Calu3 (cell line): Measurements from ENCODE around the gene RANBP17. TPM values are rescaled to one million over a fixed set of nuclear protein-coding genes. Genes with fewer than 3 reads are reported as not detected.

Experiments
- BruUV-seq: library from RNA; stranded (reverse); fragments of 400-500 nt; replicated peaks from 2 replicates; lab custom pipeline; 2021; lab: Mats Ljungman, UMichigan
- CTCF ChIA-PET: fragments of 300-600 bp; sonication (Branson Sonifier 250); formaldehyde crosslinking; loops from one replicate; lab custom pipeline; 2022; ENCODE audit warnings: antibody characterized with exemption; lab: Charles Lee
- DNase-seq: peaks from one replicate; pipeline ENCODE4 v3.0.0; 2022
- H3K27ac Mint-ChIP-seq: one replicate; pipeline ENCODE4 v1.8.0; 2022; ENCODE audit warnings: mixed read lengths; ENCODE audit not compliant: unreplicated experiment
- H3K27me3 Mint-ChIP-seq: one replicate; pipeline ENCODE4 v1.8.0; 2022; ENCODE audit warnings: mixed read lengths; ENCODE audit not compliant: unreplicated experiment
- H3K36me3 Mint-ChIP-seq: one replicate; pipeline ENCODE4 v1.8.0; 2022; ENCODE audit warnings: mild to moderate bottlenecking, moderate library complexity, mixed read lengths; ENCODE audit not compliant: insufficient read depth, unreplicated experiment
- H3K4me1 Mint-ChIP-seq: one replicate; pipeline ENCODE4 v1.8.0; 2022; ENCODE audit warnings: mild to moderate bottlenecking, low read depth, mixed read lengths; ENCODE audit not compliant: unreplicated experiment
- H3K4me3 Mint-ChIP-seq: one replicate; pipeline ENCODE4 v1.8.0; 2022; ENCODE audit warnings: mild to moderate bottlenecking, low read depth, moderate library complexity, mixed read lengths; ENCODE audit not compliant: unreplicated experiment
- H3K9me3 Mint-ChIP-seq: one replicate; pipeline ENCODE4 v1.8.0; 2022; ENCODE audit warnings: low read depth, mixed read lengths; ENCODE audit not compliant: unreplicated experiment
- intact Hi-C: fragments of 100-400 bp; cut with micrococcal nuclease; formaldehyde crosslinking; loops from one replicate; pipeline ENCODE4 v1.10.0; 2022; ENCODE audit not compliant: unreplicated experiment
- total RNA-seq: library from RNA; stranded (reverse); gene quantifications from 2 replicates; pipeline ENCODE4 v1.2.3, GENCODE V29; 2022
- TF ChIP-seq, protein P1 (sequence below): fragments of 200-600 bp; IDR thresholded peaks from one replicate; pipeline ENCODE4 v1.8.0; 2022; ENCODE audit warnings: antibody characterized with exemption; ENCODE audit not compliant: unreplicated experiment

The RANBP17 gene
- total RNA-seq, 1 experiment from 2014 or later, result 117 TPM

DNA sequence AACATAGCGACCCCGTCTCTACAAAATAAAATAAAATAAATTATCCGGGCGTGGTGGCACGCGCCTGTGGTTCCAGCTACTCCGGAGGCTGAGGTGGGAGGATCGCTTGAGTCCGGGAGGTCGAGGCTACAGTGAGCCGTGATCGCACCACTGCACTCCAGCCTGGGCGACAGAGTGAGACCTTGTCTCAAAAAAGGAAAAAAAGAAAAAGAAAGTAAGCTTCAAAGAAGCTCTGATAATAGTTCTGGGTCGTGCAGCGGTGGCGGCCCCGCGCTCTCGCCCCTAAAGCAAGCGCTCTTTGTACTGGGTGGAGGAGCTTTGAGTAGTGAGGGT lies 454.1 kb downstream of the RANBP17 start:
- Mint-ChIP-seq H3K27ac (no peak overlapping the region), H3K9me3 (no peaks in the 10 kb centered on the region), H3K4me1 (peaks cover 7% of the 10 kb centered on the region), H3K4me3 (peak overlapping the region; percentile 39), H3K27me3 (peaks cover 16% of the 10 kb centered on the region), H3K36me3 (peaks cover 10% of the 10 kb centered on the region)
- TF ChIP-seq, protein P1, sequence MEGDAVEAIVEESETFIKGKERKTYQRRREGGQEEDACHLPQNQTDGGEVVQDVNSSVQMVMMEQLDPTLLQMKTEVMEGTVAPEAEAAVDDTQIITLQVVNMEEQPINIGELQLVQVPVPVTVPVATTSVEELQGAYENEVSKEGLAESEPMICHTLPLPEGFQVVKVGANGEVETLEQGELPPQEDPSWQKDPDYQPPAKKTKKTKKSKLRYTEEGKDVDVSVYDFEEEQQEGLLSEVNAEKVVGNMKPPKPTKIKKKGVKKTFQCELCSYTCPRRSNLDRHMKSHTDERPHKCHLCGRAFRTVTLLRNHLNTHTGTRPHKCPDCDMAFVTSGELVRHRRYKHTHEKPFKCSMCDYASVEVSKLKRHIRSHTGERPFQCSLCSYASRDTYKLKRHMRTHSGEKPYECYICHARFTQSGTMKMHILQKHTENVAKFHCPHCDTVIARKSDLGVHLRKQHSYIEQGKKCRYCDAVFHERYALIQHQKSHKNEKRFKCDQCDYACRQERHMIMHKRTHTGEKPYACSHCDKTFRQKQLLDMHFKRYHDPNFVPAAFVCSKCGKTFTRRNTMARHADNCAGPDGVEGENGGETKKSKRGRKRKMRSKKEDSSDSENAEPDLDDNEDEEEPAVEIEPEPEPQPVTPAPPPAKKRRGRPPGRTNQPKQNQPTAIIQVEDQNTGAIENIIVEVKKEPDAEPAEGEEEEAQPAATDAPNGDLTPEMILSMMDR, result no peak
- no TSS peak for BruUV-seq
- intact Hi-C loops, result no loop called here
- no peak for DNase-seq
- CTCF ChIA-PET, result interaction anchor here (0.5 to 1.0 kb wide), 2 partner anchors 43 to 100 kb away, joined by 3 to 4 read pairs; no protein-coding TSS in a partner anchor

DNA sequence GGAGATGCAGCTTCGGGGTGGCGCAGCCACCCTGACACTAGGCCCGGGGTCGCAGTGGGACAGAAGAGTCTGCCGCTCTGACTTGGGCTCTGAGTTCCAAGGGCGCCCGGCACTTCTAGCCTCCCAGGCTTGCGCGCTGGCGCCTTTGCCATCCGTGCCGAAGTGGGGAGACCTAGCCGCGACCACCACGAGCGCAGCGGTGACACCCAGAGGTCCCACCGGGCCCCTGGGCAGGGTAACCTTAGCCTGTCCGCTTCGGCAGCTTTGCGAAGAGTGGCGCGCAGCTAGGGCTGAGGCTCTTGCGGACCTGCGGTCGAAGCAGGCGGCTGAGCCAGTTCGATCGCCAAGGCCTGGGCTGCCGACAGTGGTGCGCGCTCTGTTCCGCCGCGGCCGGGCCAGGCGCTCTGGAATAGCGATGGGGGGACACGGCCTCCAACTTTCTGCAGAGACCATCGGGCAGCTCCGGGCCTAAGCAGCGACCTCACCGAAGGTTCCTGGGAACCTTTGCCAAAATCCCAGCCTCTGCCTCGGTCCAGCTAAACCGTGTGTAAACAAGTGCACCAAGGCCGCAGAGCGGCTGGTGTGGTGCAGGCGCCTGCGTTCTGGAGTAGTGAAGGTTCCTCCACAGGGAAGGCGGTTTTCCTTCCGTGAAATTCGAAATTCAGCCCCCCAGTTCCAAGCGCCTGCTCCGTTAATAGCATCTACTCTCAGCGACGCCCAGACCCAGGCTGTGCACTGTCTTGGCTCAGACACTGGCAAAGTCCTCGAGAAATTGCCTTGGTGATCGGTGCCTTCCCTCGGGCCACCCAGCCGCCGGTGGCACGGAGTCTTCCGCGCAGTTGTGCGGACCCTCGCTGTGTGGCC lies 454.7 kb downstream of the RANBP17 start:
- H3K9me3 Mint-ChIP-seq, result no peaks in the 10 kb centered on the region
- H3K36me3 Mint-ChIP-seq, result peaks cover 10% of the 10 kb centered on the region
- peak overlapping the region; percentile 39 for H3K4me3 Mint-ChIP-seq
- CTCF ChIA-PET, result interaction anchor here (0.5 kb wide), 1 partner anchor 101 kb away, joined by 4 read pairs; no protein-coding TSS in a partner anchor
- intact Hi-C loops, result no loop called here
- no TSS peak for BruUV-seq
- TF ChIP-seq, protein P1, result no peak
- H3K27ac Mint-ChIP-seq, result no peak overlapping the region
- H3K4me1 Mint-ChIP-seq, result peaks cover 7% of the 10 kb centered on the region
- peaks cover 16% of the 10 kb centered on the region for H3K27me3 Mint-ChIP-seq
- no peak for DNase-seq

DNA sequence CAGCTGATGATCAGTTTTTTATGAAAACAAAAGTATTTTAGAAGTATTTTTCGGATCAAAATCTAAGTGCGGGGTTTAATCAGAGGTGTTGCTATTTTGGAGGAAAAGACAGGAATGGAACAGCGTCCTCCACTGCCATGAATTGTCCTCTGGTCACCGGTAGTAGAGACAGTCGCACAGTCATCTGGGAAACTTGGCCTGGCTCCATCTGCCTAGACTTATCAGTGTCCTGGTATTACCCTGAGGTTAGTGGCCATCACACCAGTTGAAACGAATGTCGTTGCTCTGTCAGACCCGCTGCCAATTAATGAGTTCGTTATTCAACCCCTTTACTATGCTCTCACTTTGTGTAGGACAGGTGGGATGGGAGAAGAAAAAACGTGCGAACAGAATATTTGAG lies 455.4 kb downstream of the RANBP17 start:
- H3K9me3 Mint-ChIP-seq, result no peaks in the 10 kb centered on the region
- peaks cover 7% of the 10 kb centered on the region for H3K4me1 Mint-ChIP-seq
- BruUV-seq, result no TSS peak
- H3K27me3 Mint-ChIP-seq, result peaks cover 23% of the 10 kb centered on the region
- no peak for DNase-seq
- H3K36me3 Mint-ChIP-seq, result peaks cover 10% of the 10 kb centered on the region
- TF ChIP-seq, protein P1, result no peak
- H3K27ac Mint-ChIP-seq, result no peak overlapping the region
- intact Hi-C loops, result no loop called here
- H3K4me3 Mint-ChIP-seq, result no peak overlapping the region
- CTCF ChIA-PET, result no interaction called here

DNA sequence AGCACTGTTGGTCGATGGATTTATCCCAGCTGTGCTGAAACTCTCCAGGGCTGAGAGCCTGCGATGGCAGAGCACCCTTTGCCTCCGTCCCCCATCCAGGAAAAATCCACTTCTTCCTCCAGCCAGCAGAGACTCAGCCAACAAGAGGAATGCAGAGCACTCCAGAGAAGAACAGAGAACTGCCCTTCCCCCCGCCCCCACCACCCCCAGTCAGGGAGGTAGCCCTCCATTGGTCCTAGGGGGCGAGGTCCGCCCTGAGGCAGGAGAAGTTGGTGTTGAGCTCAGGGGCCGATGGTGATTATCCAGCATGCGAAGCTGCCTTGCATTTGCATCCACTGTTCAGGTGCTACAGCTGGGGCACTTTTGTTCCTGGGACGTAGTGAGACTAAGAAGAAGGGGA lies 456.2 kb downstream of the RANBP17 start:
- TF ChIP-seq, protein P1, result no peak
- intact Hi-C loops, result loop anchor here (2.0 kb wide), 1 partner anchor 19 kb away; no protein-coding TSS in a partner anchor
- H3K4me3 Mint-ChIP-seq, result no peak overlapping the region
- no peak overlapping the region for H3K27ac Mint-ChIP-seq
- H3K9me3 Mint-ChIP-seq, result no peaks in the 10 kb centered on the region
- no peak for DNase-seq
- H3K36me3 Mint-ChIP-seq, result peaks cover 3% of the 10 kb centered on the region
- H3K4me1 Mint-ChIP-seq, result no peaks in the 10 kb centered on the region
- CTCF ChIA-PET, result interaction anchor here (0.7 to 1.0 kb wide), 4 partner anchors 8 to 24 kb away, joined by 3 to 5 read pairs (median 4); no protein-coding TSS in a partner anchor
- H3K27me3 Mint-ChIP-seq, result peaks cover 21% of the 10 kb centered on the region
- no TSS peak for BruUV-seq
